Right lobe of liver (tissue), 6 donors: ENCODE data around the gene CLIC2. TPM values are rescaled to one million over a fixed set of nuclear protein-coding genes. Genes with fewer than 3 reads are reported as not detected.

Experiments
- ATAC-seq, 4 donors: fragments of 200-7000 bp; cut with Tn5 transposase; one replicate each; pipeline ENCODE4 v1.9.1; 2020; ENCODE audit warnings: mild to moderate bottlenecking in 4 of 4, moderate library complexity in 4 of 4
- DNase-seq, 3 donors: peaks; one replicate each; pipeline ENCODE4 v3.0.0-alpha.2; 2020
- H3K27ac ChIP-seq, 3 donors: fragments of 200-600 bp; one replicate each; pipeline ENCODE4 v1.8.0; 2022
- H3K27me3 ChIP-seq, 2 donors: fragments of 200-600 bp; one replicate each; pipeline ENCODE4 v1.8.0; 2022
- H3K36me3 ChIP-seq, 4 donors: fragments of 200-600 bp; sonication (generic) in 1 of 4; one replicate each; pipeline versions ENCODE4 v1.5.1 to v1.8.0; 2017 to 2022; ENCODE audit warnings: control low read depth in 1 of 4
- H3K4me1 ChIP-seq, 4 donors: fragments of 200-600 bp; sonication (generic) in 1 of 4; one replicate each; pipeline versions ENCODE4 v1.5.1 to v1.8.0; 2017 to 2022; ENCODE audit warnings: control low read depth in 1 of 4
- H3K4me3 ChIP-seq, 3 donors: fragments of 200-600 bp; one replicate each; pipeline ENCODE4 v1.8.0; 2022
- H3K9me3 ChIP-seq, 4 donors: fragments of 200-600 bp; sonication (generic) in 1 of 4; one replicate each; pipeline versions ENCODE4 v1.5.1 to v1.8.0; 2017 to 2022; ENCODE audit warnings: control low read depth in 1 of 4
- CTCF ChIP-seq, 4 donors: fragments of 200-600 bp in 3 of 4; fragments of 450-650 bp in 1 of 4; IDR thresholded peaks; one replicate each; pipeline versions ENCODE4 v1.5.1 to v1.8.0; 2016 to 2022; ENCODE audit warnings: antibody characterized with exemption in 4 of 4, mild to moderate bottlenecking in 2 of 4
- POLR2A ChIP-seq: fragments of 450-650 bp; IDR thresholded peaks from one replicate; pipeline ENCODE4 v1.6.1; 2017; ENCODE audit warnings: antibody characterized with exemption, mild to moderate bottlenecking
- WGBS: methylation state at CpG from one replicate; pipeline ENCODE4 v1.1.6; 2018; ENCODE audit warnings: low coverage, low lambda C conversion rate; ENCODE audit not compliant: insufficient coverage; ENCODE audit errors: missing lambda C conversion rate; 5-methylcytosine and 5-hydroxymethylcytosine counted together
- intact Hi-C, 2 donors: fragments of 100-400 bp; cut with DNase I; formaldehyde crosslinking; loops; one replicate each; pipeline versions ENCODE4 v1.11.2 to v1.14.1; 2022
- total RNA-seq, 6 experiments: library from RNA; depleted of rRNA in 2 of 6; stranded (reverse); fragments of >200 nt in 2 of 6; fragmentation: NEBNext Ultra II Directional in 3 of 6; extraction: Animal tissue kit (Norgen Biotek cat#: 25700) in 3 of 6; gene quantifications; one replicate each; pipeline versions ENCODE4 v1.1.0 to v1.2.4, GENCODE V29; 2016 to 2023
- donor health status: DM: no; HTN: yes; CAD: no.
- donor health status: DM: no; HTN: no; CAD: no.
- donor health status: DM: no; HTN: no; CAD: no.
- donor health status: DM: no; HTN: yes; CAD: no.
- donor health status: DM: no; HTN: yes; CAD: no.

Gene CLIC2
- total RNA-seq, 6 experiments from 2014 or later, result 1.5 to 11.0 (median 3.9) TPM

- DNase-seq (no peak), ATAC-seq (peak in 3 of 4 donors; percentile 25 to 34 (median 31))
- Histone ChIP-seq H3K27me3 (no peaks in the 10 kb centered on the region), H3K4me1 (no peaks in the 10 kb centered on the region), H3K36me3 (no peaks in the 10 kb centered on the region), H3K9me3 (no peaks in the 10 kb centered on the region), H3K4me3 (peak overlapping the region in 1 of 3 donors; percentile 5), H3K27ac (peak overlapping the region in 2 of 3 donors; percentile 16 to 37)
- WGBS, result 43% methylated on average over 2 of the region's 2 CpGs
- TF ChIP-seq CTCF (IDR thresholded peaks at IDR 0.05) (no peak), POLR2A (no peak)
- intact Hi-C loops, result no loop called here
These were observed 792 bp downstream of the CLIC2 start for GRCh38 chrX:155333544-155334100.

GRCh38 chrX:155330992-155331391 lies 3.4 kb downstream of the CLIC2 start:
- WGBS, result 26% methylated on average over 2 of the region's 2 CpGs
- Histone ChIP-seq H3K36me3 (no peaks in the 10 kb centered on the region), H3K27ac (no peak overlapping the region), H3K9me3 (peaks cover 0 to 9% (median 0%) of the 10 kb centered on the region in 4 donors), H3K4me3 (no peak overlapping the region), H3K4me1 (no peaks in the 10 kb centered on the region), H3K27me3 (no peaks in the 10 kb centered on the region)
- ATAC-seq (no peak), DNase-seq (no peak)
- TF ChIP-seq CTCF (IDR thresholded peaks at IDR 0.05), result no peak
- TF ChIP-seq POLR2A, result no peak
- intact Hi-C loops, result no loop called here

- H3K9me3 ChIP-seq, result peaks cover 0 to 9% (median 0%) of the 10 kb centered on the region in 4 donors
- no peaks in the 10 kb centered on the region for H3K4me1 ChIP-seq
- no peak overlapping the region for H3K4me3 ChIP-seq
- ATAC-seq (no peak), DNase-seq (no peak)
- no peaks in the 10 kb centered on the region for H3K36me3 ChIP-seq
- 28% methylated on average over 4 of the region's 4 CpGs for WGBS
- H3K27ac ChIP-seq, result no peak overlapping the region
- H3K27me3 ChIP-seq, result no peaks in the 10 kb centered on the region
- TF ChIP-seq POLR2A (no peak), CTCF (IDR thresholded peaks at IDR 0.05) (no peak)
- intact Hi-C loops, result no loop called here
These were observed 5.1 kb downstream of the CLIC2 start for GRCh38 chrX:155329293-155329692.

- intact Hi-C loops, result no loop called here
- H3K27me3 ChIP-seq, result no peaks in the 10 kb centered on the region
- TF ChIP-seq POLR2A, result no peak
- TF ChIP-seq CTCF (IDR thresholded peaks at IDR 0.05), result no peak
- DNase-seq (no peak), ATAC-seq (no peak)
- H3K36me3 ChIP-seq, result no peaks in the 10 kb centered on the region
- no peaks in the 10 kb centered on the region for H3K4me1 ChIP-seq
- H3K4me3 ChIP-seq, result no peak overlapping the region
- no peak overlapping the region for H3K27ac ChIP-seq
- 29% methylated on average over 2 of the region's 2 CpGs for whole genome bisulfite sequencing
- peaks cover 0 to 9% (median 0%) of the 10 kb centered on the region in 4 donors for H3K9me3 ChIP-seq
These were observed 7.8 kb downstream of the CLIC2 start for GRCh38 chrX:155326610-155327009.
